Endothelial cell of umbilical vein (primary cell): Measurements from ENCODE around the gene STARD5. TPM values are rescaled to one million over a fixed set of nuclear protein-coding genes. Genes with fewer than 3 reads are reported as not detected.

Experiments used
- BruUV-seq: library from RNA; stranded (reverse); fragments of 400-500 nt; replicated peaks from 2 replicates; lab custom pipeline; 2021; lab: Mats Ljungman, UMichigan
- CTCF ChIA-PET: fragments of 300-600, 350-600 bp; sonication (Branson Sonifier 250); formaldehyde crosslinking; loops from one replicate; lab custom pipeline; 2021; ENCODE audit warnings: antibody characterized with exemption, inconsistent platforms; lab: Charles Lee
- POLR2A ChIA-PET: fragments of 300-600, 350-600 bp; sonication (Branson Sonifier 250); formaldehyde crosslinking; loops from one replicate; lab custom pipeline; 2021; ENCODE audit warnings: antibody characterized with exemption, inconsistent platforms; lab: Charles Lee
- DNase-seq: peaks from one replicate; pipeline ENCODE4 v3.0.0-alpha.2; 2011; ENCODE audit warnings: low read depth, low spot score
- FAIRE-seq: peaks from 2 replicates; lab custom pipeline; 2011; peaks lifted over from hg19 to GRCh38; lab: Jason Lieb, UNC
- H2AFZ ChIP-seq: 2 replicates; pipeline ENCODE4 v1.6.0; 2012; ENCODE audit warnings: low read depth, low read length, control low read depth, inconsistent platforms
- H3K27ac ChIP-seq: 2 replicates; pipeline ENCODE4 v1.5.1; 2011; ENCODE audit warnings: low read depth, mild to moderate bottlenecking, control low read depth, low read length, moderate library complexity; ENCODE audit not compliant: insufficient read depth
- H3K27me3 ChIP-seq, 2 experiments: 2 replicates each; pipeline versions ENCODE4 v1.6.0 to v1.6.1; 2011; ENCODE audit warnings: low read length in 2 of 2, mixed read lengths in 1 of 2; ENCODE audit not compliant: control insufficient read depth in 2 of 2, insufficient read depth in 2 of 2
- H3K36me3 ChIP-seq, 2 experiments: 2 replicates in 1 of 2; 3 replicates in 1 of 2; pipeline ENCODE4 v1.5.1; 2011; ENCODE audit warnings: low read length in 2 of 2, mild to moderate bottlenecking in 1 of 2, moderate library complexity in 1 of 2; ENCODE audit not compliant: control insufficient read depth in 2 of 2, insufficient read depth in 2 of 2; ENCODE audit errors: extremely low read depth in 1 of 2
- H3K4me1 ChIP-seq: 3 replicates; pipeline ENCODE4 v1.5.1; 2011; ENCODE audit warnings: mild to moderate bottlenecking, low read length; ENCODE audit not compliant: control insufficient read depth, insufficient read depth; ENCODE audit errors: extremely low read depth
- H3K4me2 ChIP-seq: 2 replicates; pipeline ENCODE4 v1.6.1; 2011; ENCODE audit warnings: low read length, control low read depth, mixed read lengths; ENCODE audit not compliant: insufficient read depth
- H3K4me3 ChIP-seq, 3 experiments: fragments of 200-600 bp in 1 of 3; sonication (generic), shearing (Covaris generic) in 1 of 3; replicated peaks in 1 of 3; 2 replicates each; pipeline ENCODE4 v1.5.1; 2011 to 2016; ENCODE audit warnings: control low read depth in 3 of 3, low read length in 3 of 3, mild to moderate bottlenecking in 2 of 3, inconsistent platforms in 1 of 3, low read depth in 1 of 3, moderate library complexity in 1 of 3; ENCODE audit not compliant: insufficient read depth in 1 of 3
- H3K79me2 ChIP-seq: 2 replicates; pipeline ENCODE4 v1.6.0; 2012; ENCODE audit warnings: low read length, inconsistent platforms; ENCODE audit not compliant: control insufficient read depth, insufficient read depth
- H3K9ac ChIP-seq: replicated peaks from 2 replicates; pipeline ENCODE3; 2011; ENCODE audit warnings: low read length, control low read depth; ENCODE audit not compliant: insufficient read depth; ENCODE audit errors: extremely low read depth
- H3K9me1 ChIP-seq: replicated peaks from 3 replicates; pipeline ENCODE4 v1.6.0; 2011; ENCODE audit warnings: mild to moderate bottlenecking, low read length; ENCODE audit not compliant: control insufficient read depth, insufficient read depth; ENCODE audit errors: extremely low read depth
- H3K9me3 ChIP-seq: replicated peaks from 2 replicates; pipeline ENCODE4 v1.5.1; 2012; ENCODE audit warnings: low read length, inconsistent platforms; ENCODE audit not compliant: control insufficient read depth, insufficient read depth
- H4K20me1 ChIP-seq: replicated peaks from 2 replicates; pipeline ENCODE3; 2011; ENCODE audit warnings: mild to moderate bottlenecking, low read length; ENCODE audit not compliant: control insufficient read depth, insufficient read depth; ENCODE audit errors: extremely low read depth
- EZH2 ChIP-seq: IDR thresholded peaks from 2 replicates; pipeline ENCODE4 v1.6.1; 2012; ENCODE audit warnings: borderline replicate concordance, low read depth, mild to moderate bottlenecking, moderate library complexity, low read length, inconsistent platforms; ENCODE audit not compliant: severe bottlenecking
- FOS ChIP-seq: IDR thresholded peaks from 2 replicates; pipeline ENCODE4 v1.6.1; 2011; ENCODE audit warnings: mild to moderate bottlenecking, low read length, moderate library complexity, borderline replicate concordance; ENCODE audit not compliant: insufficient read depth
- GATA2 ChIP-seq: IDR thresholded peaks from 2 replicates; pipeline ENCODE4 v1.7.0; 2011; ENCODE audit warnings: low read depth, mild to moderate bottlenecking, moderate library complexity, mixed read lengths, low read length; ENCODE audit not compliant: insufficient read length, insufficient read depth
- JUN ChIP-seq: IDR thresholded peaks from 2 replicates; pipeline ENCODE4 v1.6.1; 2011; ENCODE audit warnings: borderline replicate concordance, low read depth; ENCODE audit not compliant: insufficient read length, insufficient read depth
- MYC ChIP-seq: IDR thresholded peaks from one replicate; pipeline ENCODE4 v1.6.1; 2011; ENCODE audit warnings: mild to moderate bottlenecking, low read depth, low read length
- POLR2A ChIP-seq: IDR thresholded peaks from 2 replicates; pipeline ENCODE4 v1.6.1; 2012; ENCODE audit warnings: low read depth, mild to moderate bottlenecking, control low read depth, low read length
- POLR2AphosphoS5 ChIP-seq: IDR thresholded peaks from 2 replicates; pipeline ENCODE4 v1.6.1; 2012; ENCODE audit warnings: low read depth, mild to moderate bottlenecking, control low read depth, low read length, moderate library complexity; ENCODE audit not compliant: insufficient read depth
- dilution Hi-C: fragments of 300-500 bp; cut with MboI; formaldehyde crosslinking; loops from one replicate; pipeline ENCODE4 v1.15.0; 2019; ENCODE audit warnings: low sequenced_read_pairs; ENCODE audit not compliant: extremely low pct_ligation_motif_present
- intact Hi-C: fragments of 100-400 bp; cut with micrococcal nuclease; formaldehyde crosslinking; loops from one replicate; pipeline ENCODE4 v1.10.0; 2022
- polyA plus RNA-seq, 4 experiments: library from polyadenylated mRNA; depleted of rRNA in 3 of 4; stranded (reverse) in 3 of 4; unstranded in 1 of 4; fragments of >200 nt; gene quantifications; 2 replicates each; pipeline versions ENCODE4 v1.2.1 to v1.2.3, GENCODE V29; 2011 to 2012; ENCODE audit warnings: missing spikeins in 1 of 4
- total RNA-seq: library from RNA; stranded (reverse); gene quantifications from 2 replicates; pipeline ENCODE4 v1.2.3, GENCODE V29; 2021
- TF ChIP-seq, protein P1 (sequence below), 2 donors: IDR thresholded peaks; 1 replicate in 1 of 2; 2 replicates in 1 of 2; pipeline ENCODE4 v1.5.1; 2011; ENCODE audit warnings: low read length in 2 of 2, mild to moderate bottlenecking in 2 of 2, moderate library complexity in 2 of 2, control low read depth in 1 of 2, inconsistent platforms in 1 of 2, low read depth in 1 of 2; ENCODE audit not compliant: insufficient read depth in 1 of 2; ENCODE audit errors: extremely low read depth in 1 of 2
- TF ChIP-seq, protein P2 (sequence below): IDR thresholded peaks from 2 replicates; pipeline ENCODE4 v1.6.1; 2011; ENCODE audit not compliant: insufficient read depth, insufficient read length

Gene STARD5
- total and polyA plus RNA-seq, 2 donors (not counting 3 experiments of a cell fraction or from before 2014, with no cell fraction given): 2.2 to 3.0 TPM

DNA sequence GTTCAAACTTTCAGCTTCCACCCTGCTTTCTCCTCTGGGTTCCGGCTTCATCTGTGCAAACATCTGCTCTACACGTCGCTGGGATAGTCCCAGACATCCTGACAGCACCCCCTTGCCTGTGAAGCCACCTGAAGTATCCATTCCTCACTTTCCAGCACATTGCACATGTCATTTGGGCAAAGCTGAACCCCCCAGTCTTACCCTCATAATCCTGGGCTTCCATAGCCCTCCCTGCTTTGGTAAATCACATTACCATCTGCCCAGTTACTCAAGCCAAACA lies 42.5 kb downstream of the STARD5 start:
- no peak for FAIRE-seq
- no peaks in the 10 kb centered on the region for H3K79me2 ChIP-seq
- peaks cover under 1 to 6% of the 10 kb centered on the region in 2 experiments for H3K27me3 ChIP-seq
- POLR2A ChIA-PET: no interaction called here
- dilution Hi-C loops (no loop called here), intact Hi-C loops (no loop called here)
- H3K4me3 ChIP-seq: no peak overlapping the region
- no peaks in the 10 kb centered on the region for H3K9me3 ChIP-seq
- BruUV-seq: no TSS peak
- CTCF ChIA-PET: no interaction called here
- no peak for DNase-seq
- no peaks in the 10 kb centered on the region for H3K36me3 ChIP-seq
- H3K4me1 ChIP-seq: no peaks in the 10 kb centered on the region
- TF ChIP-seq, protein P1, sequence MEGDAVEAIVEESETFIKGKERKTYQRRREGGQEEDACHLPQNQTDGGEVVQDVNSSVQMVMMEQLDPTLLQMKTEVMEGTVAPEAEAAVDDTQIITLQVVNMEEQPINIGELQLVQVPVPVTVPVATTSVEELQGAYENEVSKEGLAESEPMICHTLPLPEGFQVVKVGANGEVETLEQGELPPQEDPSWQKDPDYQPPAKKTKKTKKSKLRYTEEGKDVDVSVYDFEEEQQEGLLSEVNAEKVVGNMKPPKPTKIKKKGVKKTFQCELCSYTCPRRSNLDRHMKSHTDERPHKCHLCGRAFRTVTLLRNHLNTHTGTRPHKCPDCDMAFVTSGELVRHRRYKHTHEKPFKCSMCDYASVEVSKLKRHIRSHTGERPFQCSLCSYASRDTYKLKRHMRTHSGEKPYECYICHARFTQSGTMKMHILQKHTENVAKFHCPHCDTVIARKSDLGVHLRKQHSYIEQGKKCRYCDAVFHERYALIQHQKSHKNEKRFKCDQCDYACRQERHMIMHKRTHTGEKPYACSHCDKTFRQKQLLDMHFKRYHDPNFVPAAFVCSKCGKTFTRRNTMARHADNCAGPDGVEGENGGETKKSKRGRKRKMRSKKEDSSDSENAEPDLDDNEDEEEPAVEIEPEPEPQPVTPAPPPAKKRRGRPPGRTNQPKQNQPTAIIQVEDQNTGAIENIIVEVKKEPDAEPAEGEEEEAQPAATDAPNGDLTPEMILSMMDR (IDR thresholded peaks at IDR 0.05; ENCODE audit: extremely low read depth in 1 of 2, insufficient read depth in 1 of 2, low read depth in 1 of 2, low read length in 2 of 2): no peak
- TF ChIP-seq POLR2A (no peak), FOS (no peak), GATA2 (no peak), JUN (no peak), MYC (no peak), EZH2 (no peak), POLR2AphosphoS5 (no peak)
- TF ChIP-seq, protein P2, sequence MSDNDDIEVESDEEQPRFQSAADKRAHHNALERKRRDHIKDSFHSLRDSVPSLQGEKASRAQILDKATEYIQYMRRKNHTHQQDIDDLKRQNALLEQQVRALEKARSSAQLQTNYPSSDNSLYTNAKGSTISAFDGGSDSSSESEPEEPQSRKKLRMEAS: no peak
- no peak overlapping the region for H3K4me2 ChIP-seq
- no peaks in the 10 kb centered on the region for H3K9me1 ChIP-seq
- no peak overlapping the region for H3K9ac ChIP-seq
- no peak overlapping the region for H2AFZ ChIP-seq
- no peak overlapping the region for H3K27ac ChIP-seq
- H4K20me1 ChIP-seq: no peaks in the 10 kb centered on the region
